HEK293 (cell line): Measurements from ENCODE around the gene GARIN5A.
A peak's percentile ranks its signal among the peaks of the same experiment; 100 is the strongest.

Experiments
- CTCF ChIA-PET: fragments of 350-600 bp; formaldehyde crosslinking; extraction: SDS; loops from one replicate; lab custom pipeline; 2021; ENCODE audit warnings: antibody characterized with exemption; lab: Yijun Ruan, JAX
- POLR2A ChIA-PET: fragments of 300-600 bp; formaldehyde crosslinking; extraction: SDS; loops from one replicate; lab custom pipeline; 2020; ENCODE audit warnings: antibody characterized with exemption, inconsistent platforms; lab: Yijun Ruan, JAX
- H3K27ac ChIP-seq: fragments of 200-500 bp; sonication (Bioruptor generic); 2 replicates; pipeline ENCODE4 v1.5.1; 2014; ENCODE audit warnings: low read depth, low read length, control low read depth, inconsistent platforms; ENCODE audit errors: extremely low read depth
- H3K36me3 ChIP-seq, 2 experiments: fragments of 200-500 bp in 1 of 2; sonication (Bioruptor generic) in 1 of 2; 1 replicate in 1 of 2; 2 replicates in 1 of 2; pipeline ENCODE4 v1.5.1; 2014 to 2017; ENCODE audit warnings: inconsistent platforms in 2 of 2, low read length in 2 of 2; ENCODE audit not compliant: control insufficient read depth in 2 of 2, insufficient read depth in 1 of 2
- H3K4me1 ChIP-seq: fragments of 200-500 bp; sonication (Bioruptor generic); 2 replicates; pipeline ENCODE4 v1.5.1; 2014; ENCODE audit warnings: mild to moderate bottlenecking, low read length, inconsistent platforms; ENCODE audit not compliant: control insufficient read depth, insufficient read depth
- H3K4me3 ChIP-seq: 2 replicates; pipeline ENCODE4 v1.5.1; 2011; ENCODE audit warnings: low read depth, mild to moderate bottlenecking, control low read depth, low read length, moderate library complexity
- H3K9me3 ChIP-seq: fragments of 200-500 bp; sonication (Bioruptor generic); 2 replicates; pipeline ENCODE4 v1.5.1; 2014; ENCODE audit warnings: low read depth, low read length, inconsistent platforms; ENCODE audit not compliant: control insufficient read depth, insufficient read depth
- BCL6B ChIP-seq: fragments of 450-650 bp; formaldehyde crosslinking; IDR thresholded peaks from 2 replicates; pipeline ENCODE4 v1.5.1; 2017; ENCODE audit warnings: missing biosample characterization, missing genetic modification characterization
- HIC1 ChIP-seq: fragments of 450-650 bp; formaldehyde crosslinking; IDR thresholded peaks from 2 replicates; pipeline ENCODE4 v1.5.1; 2016; ENCODE audit warnings: missing biosample characterization, missing genetic modification characterization
- KLF1 ChIP-seq: fragments of 450-650 bp; formaldehyde crosslinking; IDR thresholded peaks from 2 replicates; pipeline ENCODE4 v1.5.1; 2016; ENCODE audit warnings: missing biosample characterization, missing genetic modification characterization
- PRDM10 ChIP-seq: fragments of 450-650 bp; formaldehyde crosslinking; IDR thresholded peaks from 2 replicates; pipeline ENCODE4 v1.5.1; 2016; ENCODE audit warnings: missing biosample characterization, missing genetic modification characterization
- SCRT2 ChIP-seq: fragments of 450-650 bp; formaldehyde crosslinking; IDR thresholded peaks from 2 replicates; pipeline ENCODE4 v1.5.1; 2016; ENCODE audit warnings: missing biosample characterization, missing genetic modification characterization
- SP2 ChIP-seq: fragments of 450-650 bp; formaldehyde crosslinking; IDR thresholded peaks from 2 replicates; pipeline ENCODE4 v1.5.1; 2016; ENCODE audit warnings: missing biosample characterization, missing genetic modification characterization
- ZBTB1 ChIP-seq: fragments of 450-650 bp; formaldehyde crosslinking; IDR thresholded peaks from 2 replicates; pipeline ENCODE4 v1.5.1; 2016; ENCODE audit warnings: missing biosample characterization, missing genetic modification characterization
- ZFP41 ChIP-seq: fragments of 450-650 bp; formaldehyde crosslinking; IDR thresholded peaks from 2 replicates; pipeline ENCODE4 v1.5.1; 2016; ENCODE audit warnings: missing biosample characterization, missing genetic modification characterization, borderline replicate concordance
- ZNF175 ChIP-seq: fragments of 450-650 bp; formaldehyde crosslinking; IDR thresholded peaks from 2 replicates; pipeline ENCODE4 v1.5.1; 2016; ENCODE audit warnings: missing biosample characterization, missing genetic modification characterization
- ZNF324 ChIP-seq: fragments of 450-650 bp; formaldehyde crosslinking; IDR thresholded peaks from 2 replicates; pipeline ENCODE4 v1.5.1; 2016; ENCODE audit warnings: missing biosample characterization, missing genetic modification characterization
- ZNF341 ChIP-seq: fragments of 450-650 bp; formaldehyde crosslinking; IDR thresholded peaks from 2 replicates; pipeline ENCODE4; 2016; ENCODE audit warnings: low read depth, missing biosample characterization, missing genetic modification characterization
- ZNF449 ChIP-seq: fragments of 450-650 bp; formaldehyde crosslinking; IDR thresholded peaks from 2 replicates; pipeline ENCODE4 v1.5.1; 2017; ENCODE audit warnings: missing biosample characterization, mild to moderate bottlenecking, missing genetic modification characterization, moderate library complexity
- ZNF488 ChIP-seq: fragments of 450-650 bp; formaldehyde crosslinking; IDR thresholded peaks from 2 replicates; pipeline ENCODE4 v1.5.1; 2016; ENCODE audit warnings: missing biosample characterization, missing genetic modification characterization
- ZNF555 ChIP-seq: fragments of 450-650 bp; formaldehyde crosslinking; conservative IDR thresholded peaks from 2 replicates; pipeline ENCODE4 v1.5.1; 2017; ENCODE audit warnings: missing biosample characterization, mild to moderate bottlenecking, missing genetic modification characterization, inconsistent platforms
- ZNF777 ChIP-seq: fragments of 450-650 bp; formaldehyde crosslinking; IDR thresholded peaks from 2 replicates; pipeline ENCODE4 v1.5.1; 2017; ENCODE audit warnings: missing biosample characterization, missing genetic modification characterization, borderline replicate concordance
- ZNF837 ChIP-seq: fragments of 450-650 bp; formaldehyde crosslinking; IDR thresholded peaks from 2 replicates; pipeline ENCODE4 v1.5.1; 2016; ENCODE audit warnings: missing biosample characterization, missing genetic modification characterization
- ZSCAN18 ChIP-seq: fragments of 450-650 bp; formaldehyde crosslinking; IDR thresholded peaks from 2 replicates; pipeline ENCODE4 v1.5.1; 2016; ENCODE audit warnings: missing biosample characterization, missing genetic modification characterization

GARIN5A gene

DNA sequence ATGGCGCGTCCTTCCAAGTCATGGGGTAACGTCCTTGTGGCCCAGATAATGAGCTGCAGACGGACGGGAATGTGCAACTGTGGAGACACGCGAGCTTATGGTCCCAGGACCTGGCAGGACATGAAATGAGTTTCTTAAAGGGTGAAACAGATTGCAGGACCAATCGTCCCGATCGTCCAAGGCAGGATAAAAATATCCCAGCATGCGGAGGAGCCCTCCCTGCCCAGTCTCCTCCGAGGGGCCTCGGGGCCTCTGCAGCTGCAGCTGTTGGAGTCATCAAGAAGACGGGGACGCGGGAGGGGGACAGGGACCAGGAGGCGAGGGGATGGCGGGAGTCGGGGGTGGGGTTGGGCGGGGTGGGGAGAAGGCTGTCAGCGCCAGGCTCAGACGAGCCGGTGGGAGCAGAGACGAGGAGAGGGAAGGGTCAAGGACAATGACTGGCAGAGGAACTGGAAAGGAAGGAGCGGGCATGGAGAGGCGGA is 14.4 kb upstream of the GARIN5A start:
- TF ChIP-seq ZSCAN18 (no peak), KLF1 (peak; percentile 50; the same call in 1 of the 2 replicates), ZNF488 (no peak), ZNF449 (tag by site-specific recombination) (no peak), ZNF175 (no peak), BCL6B (tag by site-specific recombination) (no peak)
- CTCF ChIA-PET, result interaction anchor here (0.6 kb wide), 1 partner anchor 117 kb away, joined by 3 read pairs; no protein-coding TSS in a partner anchor
- POLR2A ChIA-PET, result no interaction called here
- Histone ChIP-seq H3K4me3 (no peak overlapping the region), H3K36me3 (peaks cover 0 to 10% of the 10 kb centered on the region in 2 experiments; a peak in 1 of 3 replicates), H3K27ac (no peak overlapping the region), H3K9me3 (no peaks in the 10 kb centered on the region), H3K4me1 (no peaks in the 10 kb centered on the region)

GRCh38 chr19:50490411-50490811 is 13.8 kb upstream of the GARIN5A start:
- no peaks in the 10 kb centered on the region for H3K9me3 ChIP-seq
- peaks cover 0 to 15% of the 10 kb centered on the region in 2 experiments; a peak in 1 of 3 replicates for H3K36me3 ChIP-seq
- H3K4me3 ChIP-seq, result no peak overlapping the region
- no peak for TF ChIP-seq ZNF777 (tag by site-specific recombination)
- TF ChIP-seq ZNF324 (tag by site-specific recombination), result no peak
- TF ChIP-seq ZNF837, result no peak
- TF ChIP-seq ZFP41 (tag by site-specific recombination), result no peak
- no peak for TF ChIP-seq HIC1 (tag by site-specific recombination)
- no peak for TF ChIP-seq ZNF555
- POLR2A ChIA-PET, result no interaction called here
- CTCF ChIA-PET, result no interaction called here
- no peak overlapping the region for H3K27ac ChIP-seq
- no peaks in the 10 kb centered on the region for H3K4me1 ChIP-seq

- ChIA-PET CTCF (interaction anchor here (0.7 to 1.7 kb wide), 3 partner anchors 11 to 290 kb away, joined by 3 to 4 read pairs (median 4); no protein-coding TSS in a partner anchor), POLR2A (interaction anchor here (1.5 kb wide), 1 partner anchor 39 kb away, joined by 3 read pairs; no protein-coding TSS in a partner anchor)
- no peak for TF ChIP-seq PRDM10
- TF ChIP-seq SCRT2 (tag by site-specific recombination), result peak; percentile 74
- 0 out of 2 replicates have a peak, but pooled peaks have one; percentile 10 for TF ChIP-seq SP2 (tag by site-specific recombination)
- TF ChIP-seq ZBTB1 (tag by site-specific recombination), result no peak
- peak; percentile 46 for TF ChIP-seq ZNF341
- no peaks in the 10 kb centered on the region for H3K9me3 ChIP-seq
- no peaks in the 10 kb centered on the region for H3K4me1 ChIP-seq
- no peak overlapping the region for H3K27ac ChIP-seq
- H3K36me3 ChIP-seq, result peaks cover 0 to 24% of the 10 kb centered on the region in 2 experiments; a peak in 1 of 3 replicates
- no peak overlapping the region for H3K4me3 ChIP-seq
Measured at GRCh38 chr19:50489461-50490011, 12.9 kb upstream of the GARIN5A start.
